NCI-H2107 treated with DMSO at 0.1 percent for 48 hours (cell line): ENCODE measurements around the gene ACO2.

Experiments
- DNase-seq: peaks from one replicate; lab custom pipeline; 2025; ENCODE audit not compliant: unreplicated experiment; lab: John Stamatoyannopoulos, UW

Gene ACO2

DNA sequence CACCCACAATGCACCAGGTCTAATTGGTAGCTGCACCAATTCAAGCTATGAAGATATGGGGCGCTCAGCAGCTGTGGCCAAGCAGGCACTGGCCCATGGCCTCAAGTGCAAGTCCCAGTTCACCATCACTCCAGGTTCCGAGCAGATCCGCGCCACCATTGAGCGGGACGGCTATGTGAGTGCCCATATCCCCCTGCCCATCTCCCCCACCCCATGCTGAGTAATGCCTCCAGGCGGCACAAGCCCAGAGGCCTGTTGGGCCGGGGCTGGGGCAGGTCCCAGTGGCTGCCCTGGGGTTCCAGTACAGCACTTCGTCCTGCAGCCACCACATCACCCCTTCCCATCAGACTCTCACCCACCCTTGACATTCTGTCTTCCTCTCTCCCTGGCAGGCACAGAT, 53.9 kb downstream of the ACO2 start:
- no peak for DNase-seq

DNA sequence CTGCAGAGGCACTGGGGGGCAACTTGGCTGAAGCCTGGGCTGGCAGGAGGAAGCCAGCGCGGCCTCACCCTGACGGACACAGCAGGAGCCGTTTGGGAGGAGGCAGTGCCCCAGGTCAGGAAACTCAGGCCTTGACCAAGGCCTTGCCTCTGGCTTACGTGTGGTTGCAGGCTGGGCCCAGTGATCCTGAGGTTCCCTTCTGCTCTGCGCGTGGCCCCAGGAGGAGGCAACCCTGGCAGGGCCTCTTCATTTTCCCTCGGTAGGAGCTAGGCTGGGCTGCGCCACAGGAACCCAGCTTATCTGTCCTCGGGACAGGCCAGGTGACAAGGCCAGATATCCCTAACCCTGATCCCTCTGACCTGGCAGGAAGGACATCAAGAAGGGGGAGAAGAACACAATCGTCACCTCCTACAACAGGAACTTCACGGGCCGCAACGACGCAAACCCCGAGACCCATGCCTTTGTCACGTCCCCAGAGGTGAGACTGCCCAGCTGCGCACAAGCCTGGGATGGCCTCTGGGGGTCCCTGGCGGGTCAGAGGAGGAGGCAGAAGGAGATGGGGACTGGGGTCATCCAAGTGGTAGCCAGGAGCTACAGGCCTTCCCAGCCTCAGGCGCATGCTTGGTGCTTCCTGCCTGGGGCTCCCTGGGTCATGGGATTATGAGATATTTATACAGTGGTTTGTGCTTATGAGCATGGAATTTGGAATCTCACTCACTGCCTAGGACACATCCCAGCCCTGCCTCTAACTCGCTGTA, 54.7 kb downstream of the ACO2 start:
- DNase-seq: no peak

DNA sequence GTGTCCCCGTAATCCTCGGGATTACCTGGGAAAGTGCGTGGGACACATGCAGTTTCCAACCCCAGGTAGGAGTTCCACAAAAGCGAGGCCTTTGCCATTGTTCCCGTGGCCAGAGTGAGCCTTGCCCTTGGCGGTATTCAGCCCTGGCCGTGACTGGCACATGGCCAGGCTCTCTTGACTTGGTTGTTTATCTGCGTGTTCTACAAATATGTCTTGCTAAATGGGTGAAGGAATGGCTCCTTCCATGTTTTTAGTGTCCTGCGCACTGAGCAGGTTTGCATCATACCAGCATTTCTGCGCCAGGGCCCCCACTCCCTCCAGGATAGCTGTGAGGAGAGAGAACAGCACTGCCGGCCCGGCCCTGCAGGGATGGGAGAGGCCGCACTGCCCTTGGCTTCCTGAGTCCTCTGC, 55.3 kb downstream of the ACO2 start:
- no peak for DNase-seq

DNA sequence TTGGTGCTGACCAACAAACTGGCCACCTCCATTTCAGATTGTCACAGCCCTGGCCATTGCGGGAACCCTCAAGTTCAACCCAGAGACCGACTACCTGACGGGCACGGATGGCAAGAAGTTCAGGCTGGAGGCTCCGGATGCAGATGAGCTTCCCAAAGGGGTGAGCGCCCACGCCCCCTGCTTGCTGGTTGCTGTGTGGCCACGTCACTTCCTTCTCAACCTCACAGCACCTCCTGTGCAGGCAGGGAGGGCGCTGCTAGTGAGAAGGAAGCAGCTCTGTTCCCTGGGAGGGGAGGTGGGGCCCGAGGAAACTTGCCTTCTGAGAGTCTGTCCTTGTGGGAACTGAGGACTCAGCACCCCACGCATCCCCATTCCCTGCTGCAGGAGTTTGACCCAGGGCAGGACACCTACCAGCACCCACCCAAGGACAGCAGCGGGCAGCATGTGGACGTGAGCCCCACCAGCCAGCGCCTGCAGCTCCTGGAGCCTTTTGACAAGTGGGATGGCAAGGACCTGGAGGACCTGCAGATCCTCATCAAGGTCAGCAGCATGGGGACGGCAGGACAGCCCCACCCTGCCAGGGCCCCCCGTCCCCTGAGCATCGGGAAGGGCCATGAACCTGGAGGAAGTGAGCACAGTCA, 56.0 kb downstream of the ACO2 start:
- no peak for DNase-seq

DNA sequence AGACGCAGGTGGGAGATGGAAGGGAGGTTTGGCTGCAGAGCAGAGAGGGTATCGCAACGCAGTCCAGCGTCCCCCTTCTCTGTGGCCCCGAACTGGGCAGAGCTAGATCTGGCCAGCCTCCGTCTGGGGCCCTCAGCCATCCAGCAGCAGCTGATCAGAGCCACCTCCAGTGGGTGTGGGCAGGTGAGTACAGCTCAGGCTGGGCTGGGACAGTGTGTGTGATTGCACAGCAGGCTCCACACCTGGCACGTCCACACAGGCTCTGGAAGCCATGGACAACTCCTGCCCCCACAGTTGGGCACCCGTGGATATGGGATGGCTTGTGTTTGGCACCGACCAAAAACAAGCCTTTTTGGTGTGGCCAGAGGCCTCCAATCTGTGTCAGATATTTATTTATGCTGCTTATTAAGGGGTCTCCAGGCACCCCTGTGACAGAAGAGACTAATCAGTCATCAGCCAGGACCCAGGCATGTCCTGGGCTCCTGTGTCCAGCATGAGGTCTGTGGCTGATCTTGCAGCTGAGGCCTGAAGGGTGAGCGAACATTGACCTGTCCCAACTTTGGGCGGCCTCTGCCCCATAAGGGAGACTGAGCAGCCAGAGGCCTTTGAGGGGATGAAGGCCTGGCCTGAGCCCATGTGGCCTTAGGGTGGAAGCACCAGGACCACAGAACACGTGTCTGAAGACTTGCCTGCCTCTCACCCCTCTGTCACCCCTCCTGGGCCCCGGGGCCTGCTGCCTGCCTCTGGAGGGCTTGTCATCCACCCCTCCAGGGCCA, 56.7 kb downstream of the ACO2 start:
- no peak for DNase-seq

DNA sequence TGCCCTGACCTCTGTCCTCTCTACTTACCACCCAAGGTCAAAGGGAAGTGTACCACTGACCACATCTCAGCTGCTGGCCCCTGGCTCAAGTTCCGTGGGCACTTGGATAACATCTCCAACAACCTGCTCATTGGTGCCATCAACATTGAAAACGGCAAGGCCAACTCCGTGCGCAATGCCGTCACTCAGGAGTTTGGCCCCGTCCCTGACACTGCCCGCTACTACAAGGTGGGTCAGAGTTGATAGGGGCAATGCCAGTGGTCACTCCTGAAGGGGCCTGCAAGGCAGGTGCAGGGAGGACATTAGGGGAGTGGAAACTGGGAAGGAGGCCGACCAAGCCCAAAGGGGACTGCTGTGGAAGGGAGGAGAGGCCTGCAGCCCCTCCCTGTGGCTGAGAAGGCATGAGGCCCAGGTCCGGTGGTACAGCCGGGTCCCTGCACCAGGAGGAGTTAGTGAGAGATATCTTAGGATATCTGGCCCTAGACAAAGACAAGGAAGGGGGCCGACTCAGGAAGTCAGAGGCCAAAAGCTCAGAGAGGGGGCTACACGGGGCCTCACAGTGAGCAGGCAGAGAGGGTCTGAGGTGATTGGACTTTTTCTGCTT, 57.4 kb downstream of the ACO2 start:
- DNase-seq: no peak

DNA sequence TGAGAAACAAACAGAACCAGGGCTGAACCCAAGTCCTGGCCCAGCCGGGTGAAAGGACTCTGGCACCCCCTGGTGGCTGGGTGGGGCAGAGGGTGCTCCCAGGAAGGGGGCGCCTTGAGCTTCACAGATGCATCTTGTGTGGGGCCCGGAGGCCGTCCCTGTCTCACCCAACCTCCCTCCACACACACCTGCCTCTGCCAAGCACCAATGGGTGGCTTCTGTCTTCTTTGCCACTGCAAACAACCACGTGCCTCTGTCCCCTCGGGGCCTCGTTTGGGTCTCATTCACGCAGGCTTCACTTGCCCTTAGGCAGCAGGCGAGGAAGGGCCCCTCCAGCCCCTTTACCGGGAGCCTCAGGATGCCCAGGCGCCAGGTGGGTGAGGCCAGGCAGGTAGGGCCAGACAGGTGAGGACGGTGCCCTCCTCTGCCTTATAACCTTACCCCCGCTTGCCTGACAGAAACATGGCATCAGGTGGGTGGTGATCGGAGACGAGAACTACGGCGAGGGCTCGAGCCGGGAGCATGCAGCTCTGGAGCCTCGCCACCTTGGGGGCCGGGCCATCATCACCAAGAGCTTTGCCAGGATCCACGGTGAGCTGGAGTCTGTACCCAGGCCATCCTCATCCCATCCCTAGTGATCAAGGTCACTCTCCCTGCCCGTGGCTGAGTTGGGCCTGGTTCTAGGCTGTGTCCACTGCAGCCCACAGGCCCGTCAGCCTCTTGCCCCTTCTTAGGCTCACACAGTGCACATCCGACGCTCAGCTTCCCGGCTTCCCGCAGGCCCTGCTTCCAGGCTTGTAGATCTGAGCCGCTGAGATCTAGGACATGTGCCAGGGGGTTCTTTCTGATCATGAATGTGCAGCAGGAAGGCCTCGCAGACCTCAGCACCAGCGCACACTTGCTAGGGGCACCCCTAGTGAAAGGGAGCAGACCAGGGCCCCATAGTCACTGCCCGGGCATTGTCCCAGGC, 58.2 kb downstream of the ACO2 start:
- DNase-seq: no peak

DNA sequence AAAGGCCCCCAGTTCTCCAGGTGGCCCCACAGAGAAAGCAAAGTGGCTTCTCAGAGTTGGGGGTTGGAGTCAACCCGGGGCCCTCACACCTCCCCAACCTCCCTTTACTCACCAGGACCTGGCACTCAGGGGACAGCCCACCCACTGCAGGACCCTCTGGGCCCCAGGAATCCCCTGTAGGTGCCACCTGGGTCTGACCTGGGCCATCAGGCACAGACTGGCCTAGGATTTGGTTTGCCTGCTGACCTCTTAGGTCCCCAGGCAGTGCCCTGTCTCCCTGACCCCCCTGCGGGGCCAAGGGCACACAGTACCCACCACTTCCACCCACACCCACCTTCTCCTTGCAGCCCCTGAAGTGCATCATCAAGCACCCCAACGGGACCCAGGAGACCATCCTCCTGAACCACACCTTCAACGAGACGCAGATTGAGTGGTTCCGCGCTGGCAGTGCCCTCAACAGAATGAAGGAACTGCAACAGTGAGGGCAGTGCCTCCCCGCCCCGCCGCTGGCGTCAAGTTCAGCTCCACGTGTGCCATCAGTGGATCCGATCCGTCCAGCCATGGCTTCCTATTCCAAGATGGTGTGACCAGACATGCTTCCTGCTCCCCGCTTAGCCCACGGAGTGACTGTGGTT, 59.3 kb downstream of the ACO2 start:
- no peak for DNase-seq

DNA sequence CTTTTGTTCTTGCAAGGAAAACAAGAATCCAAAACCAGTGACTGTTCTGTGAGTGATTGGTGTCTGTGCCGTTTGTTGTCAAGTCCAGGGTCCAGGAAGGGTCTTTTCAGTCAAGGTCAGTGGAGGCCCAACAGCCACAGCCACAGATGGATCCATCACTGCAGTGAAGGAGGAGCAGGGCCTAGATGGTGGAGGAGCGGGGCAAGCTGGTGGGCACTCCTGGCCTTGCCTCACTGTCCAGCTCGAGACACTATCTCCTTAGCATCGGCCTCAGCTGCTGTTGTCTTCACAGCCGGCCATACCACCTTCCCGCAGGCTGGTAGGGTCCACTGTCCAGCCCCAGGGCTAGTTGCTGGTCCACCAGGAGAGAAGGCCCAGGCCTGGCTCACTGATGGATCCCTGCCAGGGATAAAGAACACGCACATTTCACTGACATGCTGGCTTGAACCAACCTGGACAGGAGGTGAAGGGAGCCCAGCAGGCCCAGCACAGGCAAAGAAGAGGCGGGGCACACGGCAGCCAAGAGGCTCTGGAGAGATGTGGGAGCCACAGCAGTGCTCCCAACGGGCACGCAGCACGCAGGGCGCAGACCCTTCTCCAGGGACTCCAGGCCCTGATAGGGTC, 60.1 kb downstream of the ACO2 start:
- no peak for DNase-seq

DNA sequence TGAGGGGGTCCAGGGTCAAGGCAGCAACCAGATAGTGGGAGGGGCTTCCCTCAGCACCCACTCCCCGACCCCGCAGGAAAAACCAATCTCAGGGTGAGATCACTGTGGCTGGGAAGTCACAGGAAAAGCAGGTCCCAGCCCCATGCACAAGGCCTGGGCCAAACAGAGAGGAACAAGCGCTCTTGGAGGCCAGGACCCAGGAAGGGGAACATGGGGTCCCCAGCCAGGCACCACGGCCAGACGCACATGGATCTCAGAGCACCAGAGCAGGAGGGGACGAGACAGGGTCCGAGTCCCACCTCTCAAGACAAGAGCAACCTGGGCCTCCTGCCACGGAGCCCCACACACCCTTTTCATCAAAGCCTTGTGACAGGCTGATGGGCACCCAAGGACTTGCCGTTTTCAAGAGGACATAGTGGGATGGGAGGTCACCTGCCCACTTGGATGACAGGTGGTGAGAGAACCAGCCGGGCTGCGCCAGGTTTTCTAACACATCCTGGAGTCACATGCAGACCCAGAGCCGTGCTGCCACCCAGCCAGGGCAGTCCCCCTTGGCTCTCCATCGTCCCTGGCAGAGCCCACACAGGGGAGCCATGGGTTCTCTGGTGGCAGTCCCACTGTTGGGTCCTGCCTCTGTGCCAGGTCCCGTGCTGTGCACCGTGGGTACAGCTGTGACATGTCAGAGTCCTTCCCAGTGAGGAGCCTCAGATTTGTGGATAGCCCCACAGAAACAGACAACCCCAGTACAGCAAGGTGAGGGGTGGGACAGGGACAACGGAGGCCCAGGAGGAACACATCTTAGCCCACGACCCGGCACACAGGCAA, 62.2 kb downstream of the ACO2 start:
- DNase-seq: no peak

DNA sequence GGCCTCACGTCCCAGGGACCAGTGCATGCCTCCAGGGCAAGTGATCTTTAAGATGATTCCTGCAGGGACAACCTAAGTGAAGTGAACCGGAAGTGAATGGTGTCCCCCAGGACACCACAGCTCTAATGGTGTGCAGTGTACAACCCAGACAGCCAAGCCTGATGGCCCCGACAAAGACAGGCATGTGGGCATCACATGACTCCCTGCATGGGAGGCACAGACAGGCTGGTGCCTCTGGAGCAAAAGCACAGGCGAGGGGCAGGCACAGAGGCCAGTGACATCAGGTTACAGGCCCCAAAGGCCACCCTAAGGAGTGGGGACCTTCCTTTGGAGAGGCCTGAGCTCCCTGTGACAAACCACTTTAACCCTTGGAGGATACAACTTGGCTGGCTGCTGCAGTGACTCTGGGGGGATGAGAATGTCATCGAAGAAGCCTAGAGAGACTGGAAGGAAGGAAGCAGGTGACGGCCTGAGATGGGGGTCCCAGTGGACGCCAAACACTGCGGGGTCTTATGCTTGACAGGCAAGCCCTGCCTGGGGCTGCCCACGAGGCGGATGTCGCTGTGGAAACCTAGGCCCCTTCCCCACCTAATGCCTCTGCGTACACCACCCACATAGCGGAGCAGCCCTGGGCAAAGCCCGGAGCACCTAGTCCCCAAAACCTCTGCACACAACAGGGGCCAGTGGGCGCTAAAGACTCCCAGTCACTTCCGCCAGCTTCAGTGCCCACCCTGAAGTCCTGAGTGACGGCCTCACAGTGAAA, 63.0 kb downstream of the ACO2 start:
- DNase-seq: no peak

DNA sequence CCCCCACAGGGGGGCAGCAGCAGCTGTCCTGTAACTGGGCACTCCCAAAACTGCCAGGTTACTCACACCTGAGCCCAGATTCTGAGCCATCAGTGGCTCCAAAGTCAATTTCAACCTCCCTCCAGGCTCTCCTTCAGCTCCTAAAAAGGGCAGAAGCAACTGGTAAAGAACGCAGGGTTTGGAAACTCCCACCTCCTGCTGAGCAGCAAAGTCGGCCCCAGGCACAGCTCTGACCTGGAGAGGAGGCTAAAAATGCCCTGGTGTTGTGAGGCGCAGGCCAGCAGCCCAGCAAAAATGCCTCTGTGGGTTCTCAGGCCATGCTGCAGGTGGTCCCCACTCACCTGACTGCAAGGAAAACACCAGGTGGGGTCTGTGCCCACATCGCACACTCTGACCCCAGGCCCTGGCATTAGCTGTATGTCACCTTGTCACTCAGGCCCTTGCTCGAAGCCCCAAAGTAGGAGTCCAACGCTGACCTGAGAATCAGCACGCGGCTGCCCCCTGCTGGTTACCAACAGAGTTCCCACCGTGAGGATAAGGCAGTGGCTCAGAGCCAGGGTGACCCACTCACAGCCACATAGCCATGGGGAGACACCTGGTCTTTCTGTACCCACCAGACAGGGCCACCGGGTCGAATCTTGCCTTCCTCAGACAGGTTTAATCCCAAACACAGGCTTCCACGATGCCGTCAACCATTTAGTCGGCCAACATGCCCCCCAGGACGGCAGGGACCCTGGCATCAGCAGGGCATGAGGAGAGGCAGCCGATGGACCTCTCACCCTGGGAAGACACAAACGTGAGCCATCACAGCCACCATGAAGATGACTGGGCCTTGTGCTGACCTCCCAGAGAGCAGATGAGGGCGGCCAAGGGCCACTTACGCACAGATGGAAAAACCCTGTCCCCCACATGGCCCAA, 64.2 kb downstream of the ACO2 start:
- no peak for DNase-seq

DNA sequence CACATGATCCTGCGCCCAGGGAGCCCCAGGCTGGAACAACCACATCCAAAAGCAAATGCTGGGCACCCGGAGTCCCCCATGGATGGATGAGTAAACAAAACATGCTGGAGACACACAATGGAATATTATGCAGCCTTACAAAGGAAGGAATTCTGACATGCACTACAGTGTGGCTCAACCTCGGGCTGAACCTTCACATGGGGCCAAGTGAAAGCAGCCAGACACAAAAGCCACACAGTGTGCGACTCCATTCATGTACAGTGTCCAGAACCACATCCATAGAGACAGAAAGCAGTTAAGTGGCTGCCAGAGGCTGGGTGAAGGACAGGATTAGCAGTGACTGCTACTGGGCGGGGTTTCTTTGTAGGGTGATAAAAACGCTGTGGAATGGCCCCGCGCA, 65.3 kb downstream of the ACO2 start:
- DNase-seq: no peak

DNA sequence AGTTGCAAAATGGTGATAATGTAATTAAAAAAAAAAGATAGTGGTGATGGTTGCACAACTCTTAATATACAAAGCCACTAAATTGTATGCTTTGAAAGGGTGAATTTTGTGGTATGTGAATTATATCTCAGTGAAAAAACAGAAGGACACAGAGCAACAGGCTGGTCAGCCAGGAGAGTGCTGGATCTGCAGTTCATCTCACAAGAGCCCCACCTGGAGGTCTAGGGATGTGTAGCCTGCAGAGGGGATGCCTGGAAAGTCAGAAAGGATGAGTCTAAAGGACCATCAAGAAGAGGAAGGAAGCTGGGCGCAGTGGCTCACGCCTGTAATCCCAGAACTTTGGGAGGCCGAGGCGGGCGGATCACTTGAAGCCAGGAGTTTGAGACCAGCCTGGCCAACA, 66.3 kb downstream of the ACO2 start:
- no peak for DNase-seq

DNA sequence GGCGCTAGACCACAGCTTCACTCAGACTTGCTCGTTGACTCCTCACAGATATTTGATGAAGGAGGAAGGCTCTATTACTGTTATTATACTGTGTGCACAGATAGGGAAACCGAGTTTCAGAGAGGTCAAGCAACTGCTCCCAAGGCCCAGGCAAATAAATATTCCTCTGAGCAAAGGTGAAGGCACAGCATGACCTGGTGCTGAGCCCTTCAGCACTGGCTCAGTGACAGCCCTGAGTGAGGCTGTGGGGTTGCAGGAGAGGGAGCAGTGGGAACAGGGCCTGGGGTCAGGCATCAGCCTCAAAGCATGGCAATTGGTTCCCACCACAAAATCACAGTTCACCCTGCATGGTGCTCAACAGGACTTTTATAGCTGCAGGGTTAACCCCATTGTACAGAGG, 68.3 kb downstream of the ACO2 start:
- DNase-seq: no peak

DNA sequence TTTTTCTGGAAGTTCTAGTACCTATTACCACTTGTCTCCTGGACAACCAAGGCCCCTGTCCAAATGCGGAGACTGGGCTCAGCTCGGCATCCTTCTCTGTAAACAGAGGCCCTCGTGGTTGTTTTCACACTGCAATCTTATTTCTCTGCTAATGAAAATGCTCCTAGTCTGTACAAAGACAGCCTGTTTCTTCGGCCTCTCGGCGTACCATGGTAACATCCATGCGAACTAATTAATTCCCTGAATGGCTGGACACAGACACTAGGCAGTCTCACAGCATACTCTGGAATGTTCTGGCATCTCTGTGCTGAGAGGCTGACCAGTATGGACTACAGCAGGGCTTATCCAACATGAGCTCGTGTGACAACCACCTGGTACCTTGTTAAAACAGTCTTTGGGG, 69.7 kb downstream of the ACO2 start:
- no peak for DNase-seq
